ENCODE measurements around the gene HDAC4. TPM values are rescaled to one million over a fixed set of nuclear protein-coding genes. Genes with fewer than 3 reads are reported as not detected.

The HDAC4 gene
- total RNA-seq, 1 donor from 2014 or later: 11.8 TPM

DNA sequence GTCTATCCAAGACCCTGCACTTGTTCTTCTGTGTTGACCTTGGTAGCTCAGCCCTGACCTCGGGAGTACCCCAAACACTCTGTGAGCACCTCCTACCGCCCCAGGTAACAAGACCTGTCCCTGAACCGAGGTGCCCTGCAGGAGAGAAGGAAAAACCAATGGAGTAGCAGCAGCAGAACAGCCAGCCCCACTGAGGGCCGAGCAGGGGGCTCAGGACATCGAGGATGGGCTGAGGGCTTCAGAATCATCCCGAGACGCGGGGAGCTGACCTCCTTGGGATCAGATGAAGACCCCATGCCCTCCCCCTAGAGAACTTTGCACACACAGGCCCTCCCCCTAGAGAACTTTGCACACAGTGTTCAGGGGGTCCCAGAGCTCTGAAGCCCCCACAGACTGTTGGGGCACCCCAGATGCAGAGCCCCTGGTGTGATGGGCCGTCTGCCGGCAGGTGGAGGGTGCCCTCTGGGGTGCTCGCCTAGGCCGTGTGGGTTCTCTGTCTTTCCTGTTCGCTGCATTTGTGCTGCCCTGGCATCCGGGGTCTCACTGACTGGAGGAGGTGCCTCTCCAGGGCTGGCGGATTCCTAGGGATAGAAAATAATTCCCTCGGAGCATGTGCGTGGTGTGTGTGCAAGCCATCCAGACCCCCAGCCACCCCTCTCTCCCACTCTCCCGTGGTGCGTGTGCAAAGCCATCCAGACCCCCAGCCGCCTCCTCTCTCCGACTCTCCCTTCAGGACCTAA lies 363.8 kb downstream of the HDAC4 start:
- no peak for TF ChIP-seq EZH2 (IDR thresholded peaks at IDR 0.05; ENCODE audit: insufficient read depth, low read length)
- TF ChIP-seq, protein P1, sequence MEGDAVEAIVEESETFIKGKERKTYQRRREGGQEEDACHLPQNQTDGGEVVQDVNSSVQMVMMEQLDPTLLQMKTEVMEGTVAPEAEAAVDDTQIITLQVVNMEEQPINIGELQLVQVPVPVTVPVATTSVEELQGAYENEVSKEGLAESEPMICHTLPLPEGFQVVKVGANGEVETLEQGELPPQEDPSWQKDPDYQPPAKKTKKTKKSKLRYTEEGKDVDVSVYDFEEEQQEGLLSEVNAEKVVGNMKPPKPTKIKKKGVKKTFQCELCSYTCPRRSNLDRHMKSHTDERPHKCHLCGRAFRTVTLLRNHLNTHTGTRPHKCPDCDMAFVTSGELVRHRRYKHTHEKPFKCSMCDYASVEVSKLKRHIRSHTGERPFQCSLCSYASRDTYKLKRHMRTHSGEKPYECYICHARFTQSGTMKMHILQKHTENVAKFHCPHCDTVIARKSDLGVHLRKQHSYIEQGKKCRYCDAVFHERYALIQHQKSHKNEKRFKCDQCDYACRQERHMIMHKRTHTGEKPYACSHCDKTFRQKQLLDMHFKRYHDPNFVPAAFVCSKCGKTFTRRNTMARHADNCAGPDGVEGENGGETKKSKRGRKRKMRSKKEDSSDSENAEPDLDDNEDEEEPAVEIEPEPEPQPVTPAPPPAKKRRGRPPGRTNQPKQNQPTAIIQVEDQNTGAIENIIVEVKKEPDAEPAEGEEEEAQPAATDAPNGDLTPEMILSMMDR (IDR thresholded peaks at IDR 0.05; ENCODE audit: insufficient read depth, low read depth, low read length): no peak
- Mint-ChIP-seq H3K36me3 (ENCODE audit: low read depth, unreplicated experiment) (no peaks in the 10 kb centered on the region), H3K9me3 (ENCODE audit: unreplicated experiment) (peaks cover 3% of the 10 kb centered on the region), H3K27me3 (ENCODE audit: low read depth, unreplicated experiment) (peaks cover 27% of the 10 kb centered on the region), H3K4me3 (ENCODE audit: unreplicated experiment) (no peak overlapping the region), H3K27ac (ENCODE audit: unreplicated experiment) (no peak overlapping the region), H3K4me1 (ENCODE audit: low read depth, unreplicated experiment) (no peaks in the 10 kb centered on the region)
- FAIRE-seq (no peak), DNase-seq (ENCODE audit: low read depth) (no peak)
- H3K27ac ChIP-seq (ENCODE audit: low read depth, low read length): no peak overlapping the region
- H3K9ac ChIP-seq (ENCODE audit: low read length): no peak overlapping the region
- no peak overlapping the region for H3K4me2 ChIP-seq (ENCODE audit: low read length)
- no peaks in the 10 kb centered on the region for H3K79me2 ChIP-seq (ENCODE audit: insufficient read depth, low read length)
- no peak overlapping the region for H2AFZ ChIP-seq (ENCODE audit: low read depth, low read length)
- no peaks in the 10 kb centered on the region for H3K9me3 ChIP-seq (ENCODE audit: insufficient read depth, low read depth, low read length)
- no peak overlapping the region for H3K4me3 ChIP-seq (ENCODE audit: insufficient read depth, low read depth, low read length)
- peaks cover 6% of the 10 kb centered on the region for H3K27me3 ChIP-seq (ENCODE audit: insufficient read depth, low read length)
- no peaks in the 10 kb centered on the region for H4K20me1 ChIP-seq (ENCODE audit: insufficient read depth, low read length)
- no peaks in the 10 kb centered on the region for H3K36me3 ChIP-seq (ENCODE audit: insufficient read depth, low read length)
- H3K4me1 ChIP-seq (ENCODE audit: insufficient read depth, low read length): no peaks in the 10 kb centered on the region

DNA sequence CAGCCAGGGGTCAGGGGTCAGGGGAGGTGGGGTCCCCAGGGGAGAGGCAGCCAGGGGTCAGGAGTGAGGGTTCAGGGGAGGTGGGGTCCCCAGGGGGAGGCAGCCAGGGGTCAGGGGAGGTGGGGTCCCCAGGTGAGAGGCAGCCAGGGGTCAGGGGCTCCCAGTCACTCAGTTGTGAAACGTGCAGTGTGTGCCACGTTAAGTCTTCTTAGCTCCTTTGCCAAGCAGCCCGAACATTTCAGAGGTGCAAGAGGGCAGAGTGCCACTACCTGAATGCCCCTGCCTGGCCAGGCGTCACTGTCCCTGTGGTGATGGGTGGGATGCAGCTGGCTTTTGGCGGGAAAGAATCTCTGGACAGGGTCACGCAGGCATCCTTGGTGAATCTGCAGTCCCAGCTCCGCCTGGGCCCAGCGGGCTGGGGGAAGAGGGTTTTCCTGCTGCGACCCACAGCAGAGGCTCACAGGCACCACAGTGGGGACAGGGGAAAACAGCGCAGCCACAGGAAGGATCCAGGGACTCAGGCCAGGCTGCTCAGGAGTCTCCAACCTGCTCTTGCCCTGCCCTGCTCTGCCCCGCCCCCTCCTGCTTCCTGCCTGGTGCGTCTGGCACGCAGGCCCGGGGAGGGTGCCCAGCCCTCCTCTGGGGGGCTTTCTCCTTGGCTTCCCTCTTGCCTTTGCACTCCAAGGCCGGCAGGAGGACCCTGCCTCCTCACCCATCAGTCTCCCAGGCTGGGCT lies 364.7 kb downstream of the HDAC4 start:
- Histone ChIP-seq H3K9me3 (ENCODE audit: insufficient read depth, low read depth, low read length) (no peaks in the 10 kb centered on the region), H3K27ac (ENCODE audit: low read depth, low read length) (no peak overlapping the region), H3K36me3 (ENCODE audit: insufficient read depth, low read length) (no peaks in the 10 kb centered on the region), H3K4me1 (ENCODE audit: insufficient read depth, low read length) (no peaks in the 10 kb centered on the region), H3K27me3 (ENCODE audit: insufficient read depth, low read length) (peaks cover 6% of the 10 kb centered on the region), H2AFZ (ENCODE audit: low read depth, low read length) (no peak overlapping the region), H4K20me1 (ENCODE audit: insufficient read depth, low read length) (no peaks in the 10 kb centered on the region), H3K4me2 (ENCODE audit: low read length) (no peak overlapping the region), H3K9ac (ENCODE audit: low read length) (no peak overlapping the region), H3K4me3 (ENCODE audit: insufficient read depth, low read depth, low read length) (no peak overlapping the region), H3K79me2 (ENCODE audit: insufficient read depth, low read length) (no peaks in the 10 kb centered on the region)
- TF ChIP-seq, protein P1 (IDR thresholded peaks at IDR 0.05; ENCODE audit: insufficient read depth, low read depth, low read length): no peak
- no peak for TF ChIP-seq EZH2 (IDR thresholded peaks at IDR 0.05; ENCODE audit: insufficient read depth, low read length)
- no peak overlapping the region for H3K27ac Mint-ChIP-seq (ENCODE audit: unreplicated experiment)
- H3K36me3 Mint-ChIP-seq (ENCODE audit: low read depth, unreplicated experiment): no peaks in the 10 kb centered on the region
- no peak overlapping the region for H3K4me3 Mint-ChIP-seq (ENCODE audit: unreplicated experiment)
- peaks cover 3% of the 10 kb centered on the region for H3K9me3 Mint-ChIP-seq (ENCODE audit: unreplicated experiment)
- FAIRE-seq (no peak), DNase-seq (ENCODE audit: low read depth) (no peak)
- peaks cover 30% of the 10 kb centered on the region for H3K27me3 Mint-ChIP-seq (ENCODE audit: low read depth, unreplicated experiment)
- no peaks in the 10 kb centered on the region for H3K4me1 Mint-ChIP-seq (ENCODE audit: low read depth, unreplicated experiment)
